GM13976 (cell line): ENCODE results near the gene GGT7.

ENCODE experiments used
- DNase-seq: peaks from one replicate; pipeline ENCODE4 v3.0.0; 2012; ENCODE audit warnings: low spot score
- CTCF ChIP-seq: IDR thresholded peaks from 2 replicates; pipeline ENCODE4 v1.5.1; 2012; ENCODE audit warnings: borderline replicate concordance, mild to moderate bottlenecking; ENCODE audit not compliant: insufficient read depth; ENCODE audit errors: extremely low read depth, missing control alignments, control extremely low read depth
- in situ Hi-C: fragments of 300-500 bp; cut with MboI; formaldehyde crosslinking; loops from one replicate; pipeline ENCODE4 v1.12.0; 2022; ENCODE audit warnings: low sequenced_read_pairs, mixed read lengths, inconsistent platforms; ENCODE audit not compliant: unreplicated experiment

Gene GGT7

GRCh38 chr20:34872622-34873224, at the start of gene GGT7:
Gene GGT7 (minus strand): TSS chr20:34872856. CDS start chr20:34872815, 41 bp downstream.
- peak; percentile 93 for DNase-seq
- in situ Hi-C loops: no loop called here
- peak; percentile 67 for TF ChIP-seq CTCF

- DNase-seq: no peak
- in situ Hi-C loops: no loop called here
- TF ChIP-seq CTCF: no peak
Observed at GRCh38 chr20:34921436-34921835, 48.8 kb upstream of the GGT7 start.

DNA sequence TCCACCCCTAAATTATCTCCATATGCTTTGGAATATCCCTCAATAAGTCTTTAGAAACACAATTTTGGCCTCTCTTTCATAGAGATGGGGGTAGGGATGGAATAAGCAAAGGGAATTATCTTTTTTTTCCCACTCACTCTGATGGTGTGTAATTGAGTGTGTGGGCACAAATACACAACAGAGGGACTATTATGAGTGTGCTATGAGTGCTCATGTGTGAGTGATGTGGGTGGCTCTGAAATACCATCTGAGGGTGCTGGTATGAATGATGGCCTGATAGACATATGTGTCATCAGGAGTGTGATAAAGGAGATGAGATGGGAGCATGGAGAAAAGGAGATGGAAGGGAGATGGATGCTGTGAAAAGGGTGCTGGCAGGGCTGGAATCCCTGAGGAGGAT, 47.4 kb upstream of the GGT7 start:
- in situ Hi-C loops: no loop called here
- TF ChIP-seq CTCF: no peak
- no peak for DNase-seq

GRCh38 chr20:34916774-34917354, 44.2 kb upstream of the GGT7 start:
- TF ChIP-seq CTCF: no peak
- in situ Hi-C loops: no loop called here
- DNase-seq: no peak

DNA sequence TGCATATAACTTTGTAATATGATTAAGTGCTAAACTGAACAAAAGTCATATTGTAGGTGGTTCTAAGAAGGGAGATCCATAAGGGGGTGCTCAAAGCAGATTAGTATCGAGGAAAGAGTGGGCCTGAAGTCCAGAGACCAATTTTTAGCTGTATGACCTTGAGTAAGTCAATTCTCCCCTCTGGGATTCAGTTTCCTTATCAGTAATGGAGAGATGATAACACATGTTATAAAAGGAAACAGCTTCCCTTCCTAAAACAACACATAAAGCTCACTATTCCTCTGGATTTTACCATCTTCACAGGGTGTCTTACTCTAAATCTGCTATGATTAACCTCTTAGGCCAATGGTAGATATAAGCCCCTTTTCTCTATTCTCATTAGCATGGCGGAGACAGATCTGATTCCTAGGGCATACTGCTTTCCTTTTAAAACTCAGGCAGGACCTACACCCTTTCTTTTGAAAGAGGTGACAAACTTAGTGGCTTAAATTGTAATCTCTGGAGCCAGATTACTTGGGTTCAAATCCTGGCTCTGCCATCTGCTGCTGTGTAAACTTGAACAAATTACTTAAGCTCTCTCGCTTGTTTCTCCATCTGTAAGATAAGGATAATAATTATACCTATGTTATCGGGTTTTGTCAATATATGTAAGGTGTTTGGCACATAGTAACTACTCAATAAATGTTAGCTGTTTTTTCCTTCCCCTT, 43.2 kb upstream of the GGT7 start:
- no peak for TF ChIP-seq CTCF
- DNase-seq: no peak
- in situ Hi-C loops: no loop called here

DNA sequence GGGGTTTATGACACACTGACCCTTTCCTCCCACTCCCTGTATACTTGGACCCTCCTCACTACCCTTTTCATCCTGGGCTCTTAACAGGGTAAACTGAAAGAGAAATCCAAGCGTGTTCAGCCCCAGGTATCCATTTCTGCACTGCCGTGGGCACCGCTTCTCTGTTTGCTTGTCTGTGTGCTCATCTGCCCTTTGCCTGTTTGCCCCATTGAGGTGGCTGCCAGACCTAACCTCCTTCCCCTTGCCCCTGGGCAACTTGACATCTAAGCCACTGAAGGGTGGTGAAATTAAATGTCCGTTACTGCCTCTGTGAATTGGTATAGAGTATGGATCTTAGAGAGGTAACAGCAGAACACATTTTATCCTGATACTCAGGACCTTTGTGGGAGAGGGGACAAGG, 42.5 kb upstream of the GGT7 start:
- DNase-seq: no peak
- in situ Hi-C loops: no loop called here
- no peak for TF ChIP-seq CTCF
